ENCODE measurements around the gene MICU1.
"Not testable (repeated sequence)": the region's sequence is repeated elsewhere in the genome, so short reads cannot be mapped to it uniquely, and the experiment has no call there.

Gene MICU1

DNA sequence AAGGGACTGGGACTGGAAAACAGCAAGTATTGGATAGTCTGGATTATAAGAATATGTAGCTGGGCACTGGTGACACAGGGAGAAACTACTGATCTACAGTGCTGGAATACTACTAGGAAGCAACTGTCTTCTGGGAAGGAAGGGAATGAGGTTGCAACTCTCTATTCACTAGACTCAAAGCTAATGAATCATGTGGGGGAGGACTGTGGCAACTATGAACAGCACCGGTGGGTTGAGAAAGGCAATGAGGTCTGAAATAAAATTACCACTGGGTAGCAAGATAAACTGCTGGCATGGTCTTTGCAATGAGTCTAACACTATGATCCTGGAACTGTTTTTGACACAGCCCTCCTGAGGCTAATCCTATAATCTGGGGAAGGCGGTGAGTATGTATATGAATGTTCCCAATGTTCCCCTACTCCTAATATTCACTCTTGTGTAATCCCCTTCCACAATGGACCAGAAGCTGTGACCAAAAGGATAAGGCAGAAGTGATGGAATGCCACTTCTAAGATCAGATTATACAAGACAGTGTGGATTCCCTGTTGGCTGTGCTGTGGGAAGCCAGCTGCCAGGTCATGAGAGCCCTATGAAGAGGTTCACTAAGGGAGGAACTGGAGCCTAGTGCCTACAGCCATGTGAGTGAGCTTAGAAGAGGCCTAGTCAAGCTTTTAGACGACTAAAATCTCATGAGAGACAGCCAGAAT is 169.8 kb downstream of the MICU1 start:
- no peak for DNase-seq (ENCODE audit: low read depth in 2 of 2)

DNA sequence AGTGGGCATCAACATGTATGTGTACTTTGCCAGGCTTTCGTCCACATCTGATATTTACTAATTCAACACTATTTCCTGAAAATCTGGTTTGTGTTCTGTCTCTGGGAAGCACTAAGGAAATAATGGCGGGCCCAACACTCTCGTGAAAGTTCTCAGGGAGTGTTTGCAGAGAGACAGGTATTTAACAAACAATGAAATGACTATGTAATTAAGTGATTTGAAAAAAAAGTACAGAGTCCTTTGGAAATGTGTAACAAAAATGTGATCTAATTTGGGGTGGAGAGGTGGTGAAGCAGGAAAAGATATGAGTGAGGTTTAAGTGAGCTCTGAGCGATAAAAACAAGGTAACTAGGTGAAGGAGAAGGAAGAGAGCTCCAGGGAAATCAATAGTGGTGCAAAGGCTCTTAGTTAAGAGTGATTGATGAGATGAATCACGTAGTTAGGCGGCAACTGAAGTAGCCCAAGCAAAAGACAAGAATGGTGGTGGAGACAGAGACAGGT is 175.9 kb downstream of the MICU1 start:
- no peak for DNase-seq (ENCODE audit: low read depth in 2 of 2)

DNA sequence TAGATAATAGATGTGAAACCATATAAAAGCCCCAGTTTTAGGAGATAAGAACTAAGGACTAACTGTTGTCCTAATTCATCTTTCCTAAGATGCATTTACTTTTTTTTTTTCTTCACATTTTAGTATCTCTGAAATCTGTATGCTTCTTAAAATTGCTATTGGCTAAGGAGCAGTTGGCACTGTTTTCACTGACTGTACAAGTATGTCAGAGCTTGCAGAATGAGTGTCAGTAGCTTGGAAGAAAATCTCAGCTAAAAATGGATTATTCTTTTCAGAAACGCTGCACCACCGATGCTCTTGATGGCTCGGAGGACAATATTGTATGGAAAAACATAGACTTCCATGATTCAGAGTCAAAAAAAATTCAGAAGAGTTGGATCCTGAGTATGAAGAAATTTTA is 180.0 kb downstream of the MICU1 start:
- no peak for DNase-seq (ENCODE audit: low read depth in 2 of 2)

- DNase-seq (ENCODE audit: low read depth in 2 of 2): not testable (repeated sequence)
These were observed 182.9 kb downstream of the MICU1 start for GRCh38 chr10:72442969-72443368.

DNA sequence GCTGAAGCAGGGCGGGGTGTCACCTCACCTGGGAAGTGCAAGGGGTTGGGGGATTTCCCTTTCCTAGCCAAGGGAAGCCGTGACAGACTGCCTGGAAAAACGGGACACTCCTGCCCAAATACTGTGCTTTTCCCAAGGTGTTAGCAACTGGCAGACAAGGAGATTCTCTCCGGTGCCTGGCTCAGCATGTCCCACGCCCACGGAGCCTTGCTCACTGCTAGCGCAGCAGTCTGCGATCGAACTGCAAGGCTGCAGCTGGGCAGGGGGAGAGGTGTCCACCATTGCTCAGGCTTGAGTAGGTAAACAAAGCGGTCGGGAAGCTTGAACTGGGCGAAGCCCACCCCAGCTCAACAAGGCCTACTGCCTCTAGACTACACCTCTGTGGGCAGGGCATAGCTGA is 190.3 kb downstream of the MICU1 start:
- no peak for DNase-seq (ENCODE audit: low read depth in 2 of 2)

GRCh38 chr10:72430936-72431335 is 194.9 kb downstream of the MICU1 start:
- DNase-seq (ENCODE audit: low read depth in 2 of 2): not testable (repeated sequence)

GRCh38 chr10:72429931-72430330 is 195.9 kb downstream of the MICU1 start:
- no peak for DNase-seq (ENCODE audit: low read depth in 2 of 2)

DNA sequence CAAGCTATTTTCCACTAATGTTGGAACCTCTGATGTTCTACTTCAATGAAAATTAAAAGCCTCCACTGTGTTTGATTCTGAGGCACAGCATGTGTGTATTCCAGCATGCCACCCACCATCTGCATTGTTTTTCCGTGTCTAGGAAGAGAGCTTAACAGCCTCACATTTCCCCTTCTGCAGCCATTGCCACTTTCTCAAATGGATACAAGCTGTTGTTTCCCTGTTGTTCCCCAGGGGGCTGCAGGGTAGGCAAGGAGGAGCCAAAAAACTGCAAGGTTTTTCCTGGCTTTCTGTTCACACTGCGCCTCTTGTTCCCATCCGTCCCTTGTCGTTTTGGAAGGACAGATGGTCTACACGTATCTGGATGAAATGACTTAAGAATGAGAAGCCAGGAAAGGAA is 198.9 kb downstream of the MICU1 start:
- no peak for DNase-seq (ENCODE audit: low read depth in 2 of 2)

DNA sequence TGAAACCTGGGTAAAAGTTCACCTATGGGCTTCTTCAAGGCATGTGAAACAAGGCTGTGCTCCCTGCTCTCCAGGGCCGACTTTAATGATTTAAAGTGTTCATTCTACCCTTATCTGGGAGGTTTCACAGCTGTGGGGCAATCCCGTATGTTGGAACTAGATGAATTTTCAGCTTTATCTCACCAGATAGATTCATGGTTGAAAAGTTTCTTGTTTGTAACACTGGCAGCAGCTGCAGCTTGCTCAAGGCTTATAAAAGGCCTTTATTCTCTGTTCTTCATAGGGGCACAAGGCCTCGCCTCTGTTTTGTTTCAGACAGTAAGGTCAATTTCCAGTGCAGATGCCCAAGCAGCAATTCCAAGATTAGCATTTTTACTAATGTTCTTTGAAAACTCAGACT is 200.7 kb downstream of the MICU1 start:
- no peak for DNase-seq (ENCODE audit: low read depth in 2 of 2)

- DNase-seq (ENCODE audit: low read depth in 2 of 2): no peak
These were observed 201.3 kb downstream of the MICU1 start for GRCh38 chr10:72424561-72424960.

DNA sequence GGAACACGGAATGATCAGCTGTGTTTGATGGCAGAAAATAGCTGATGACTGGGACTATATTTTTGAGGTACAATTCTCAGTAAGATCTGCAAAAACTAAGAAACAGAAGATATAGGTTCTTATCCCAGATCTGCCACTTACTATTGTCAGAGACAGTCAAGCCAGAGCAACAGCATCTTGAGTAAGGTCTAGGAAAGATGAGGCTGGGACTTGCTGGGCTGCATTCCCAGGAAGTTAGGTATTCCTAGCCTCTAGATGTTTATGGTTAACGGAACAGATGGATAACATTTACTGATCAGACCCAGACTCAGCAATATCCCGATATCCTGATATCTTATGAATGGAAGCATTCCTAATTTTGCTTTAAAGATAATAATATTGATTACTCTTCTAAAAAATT is 202.5 kb downstream of the MICU1 start:
- no peak for DNase-seq (ENCODE audit: low read depth in 2 of 2)

GRCh38 chr10:72421885-72422540 is 203.9 kb downstream of the MICU1 start:
- DNase-seq (ENCODE audit: low read depth in 2 of 2): no peak

DNA sequence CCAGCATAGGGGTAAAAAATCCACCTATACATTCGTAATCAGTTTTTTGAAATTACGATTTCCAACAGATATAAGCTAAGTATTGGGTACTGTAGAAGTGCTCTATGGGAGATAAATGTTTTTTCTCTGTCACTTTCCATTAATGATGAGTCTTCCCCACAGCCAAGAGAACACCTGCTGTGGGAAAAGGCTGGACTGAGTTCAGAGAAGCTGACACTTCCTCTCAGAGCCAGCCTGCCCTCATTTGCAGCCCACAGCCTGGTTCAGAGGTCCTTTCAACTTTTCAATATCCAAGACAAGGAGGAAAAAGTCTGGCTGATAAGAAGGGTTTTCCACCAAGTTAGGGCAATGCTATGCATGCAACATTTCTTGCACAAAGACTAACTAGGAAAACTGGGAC is 206.6 kb downstream of the MICU1 start:
- DNase-seq (ENCODE audit: low read depth in 2 of 2): no peak

DNA sequence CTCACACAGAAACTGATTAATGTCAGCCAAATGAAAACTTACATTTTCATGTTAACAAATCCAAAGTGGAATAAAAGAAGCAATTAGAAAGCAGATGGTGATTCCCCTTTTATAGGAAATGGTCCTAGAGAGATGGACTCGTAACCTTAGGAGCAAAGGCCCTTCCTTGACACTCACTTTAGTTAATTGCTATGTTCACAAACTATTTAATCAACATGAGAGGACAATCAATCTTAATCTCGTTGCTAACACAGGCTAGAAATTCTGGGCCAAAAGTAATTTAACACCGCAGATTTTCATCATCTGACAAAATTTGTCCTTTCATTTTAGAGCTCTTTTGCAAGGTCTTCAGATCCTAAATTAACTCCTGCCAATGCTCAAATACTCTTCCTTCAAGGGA is 207.2 kb downstream of the MICU1 start:
- DNase-seq (ENCODE audit: low read depth in 2 of 2): no peak

DNA sequence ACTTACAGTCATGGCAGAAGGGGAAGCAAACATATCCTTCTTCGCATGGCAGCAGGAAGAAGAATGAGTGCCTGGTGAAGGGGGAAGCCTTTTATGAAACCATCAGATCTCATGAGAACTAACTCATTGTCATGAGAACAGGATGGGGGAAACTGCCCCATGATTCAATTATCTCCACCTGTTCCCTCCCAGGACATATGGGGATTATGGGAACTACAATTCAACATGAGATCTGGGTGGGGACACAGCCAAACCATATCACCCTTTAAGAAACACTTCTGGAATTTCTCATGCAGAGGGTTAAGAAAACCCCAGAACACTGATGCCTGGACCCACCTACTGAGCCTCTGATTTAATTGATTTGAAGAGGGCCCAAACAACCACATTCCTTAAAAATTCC is 207.9 kb downstream of the MICU1 start:
- no peak for DNase-seq (ENCODE audit: low read depth in 2 of 2)

GRCh38 chr10:72416661-72417060 is 209.2 kb downstream of the MICU1 start:
- no peak for DNase-seq (ENCODE audit: low read depth in 2 of 2)

GRCh38 chr10:72414642-72415041 is 211.2 kb downstream of the MICU1 start:
- DNase-seq (ENCODE audit: low read depth in 2 of 2): no peak

DNA sequence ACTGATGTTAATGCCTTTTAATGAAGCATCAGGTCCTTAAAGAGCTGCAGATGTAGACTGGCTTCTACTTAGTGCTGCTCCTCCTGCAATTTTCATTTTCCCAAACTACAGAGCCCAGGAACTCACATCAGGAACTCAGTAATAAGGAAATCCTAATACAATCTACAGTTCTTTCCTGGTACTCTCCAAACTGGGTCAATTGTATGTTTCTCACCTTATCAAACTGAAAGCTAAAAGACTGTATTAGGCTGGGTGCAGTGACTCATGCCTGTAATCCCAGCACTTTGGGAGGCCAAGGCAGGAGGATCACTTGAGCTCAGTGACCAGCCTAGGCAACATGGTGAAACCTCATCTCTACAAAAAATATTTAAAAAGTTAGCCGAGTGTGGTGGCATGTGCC is 216.7 kb downstream of the MICU1 start:
- no peak for DNase-seq (ENCODE audit: low read depth in 2 of 2)

DNA sequence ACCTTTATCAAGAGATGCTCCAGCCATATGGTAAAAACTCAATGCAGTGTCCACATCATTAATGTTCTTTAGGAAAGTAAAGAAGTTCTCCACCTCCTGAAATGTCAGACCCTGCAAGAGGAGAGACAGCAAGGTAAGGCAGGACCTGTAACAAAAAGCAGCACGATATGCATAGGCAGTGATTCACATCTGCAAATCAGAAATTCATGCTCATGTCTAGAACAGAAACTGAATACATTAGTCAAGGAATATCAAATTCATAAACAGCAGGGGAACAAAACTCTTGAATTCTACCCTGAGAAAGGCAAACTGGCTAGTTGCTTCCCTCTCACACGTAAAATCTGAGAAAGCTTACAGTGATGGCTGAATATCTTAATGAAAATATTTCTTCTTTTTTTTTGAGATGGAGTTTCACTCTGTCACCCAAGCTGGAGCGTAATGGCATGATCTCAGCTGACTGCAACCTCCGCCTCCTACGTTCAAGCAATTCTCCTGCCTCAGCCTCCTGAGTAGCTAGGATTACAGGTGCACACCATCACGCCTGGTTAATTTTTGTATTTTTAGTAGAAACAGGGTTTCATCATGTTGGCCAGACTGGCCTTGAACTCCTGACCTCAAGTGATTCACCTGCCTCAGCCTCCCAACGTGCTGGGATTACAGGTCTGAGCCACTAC is 217.8 kb downstream of the MICU1 start:
- no peak for DNase-seq (ENCODE audit: low read depth in 2 of 2)

GRCh38 chr10:72407471-72407870 is 218.4 kb downstream of the MICU1 start:
- DNase-seq (ENCODE audit: low read depth in 2 of 2): no peak

- DNase-seq (ENCODE audit: low read depth in 2 of 2): not testable (repeated sequence)
These were observed 230.3 kb downstream of the MICU1 start for GRCh38 chr10:72395581-72395980.

DNA sequence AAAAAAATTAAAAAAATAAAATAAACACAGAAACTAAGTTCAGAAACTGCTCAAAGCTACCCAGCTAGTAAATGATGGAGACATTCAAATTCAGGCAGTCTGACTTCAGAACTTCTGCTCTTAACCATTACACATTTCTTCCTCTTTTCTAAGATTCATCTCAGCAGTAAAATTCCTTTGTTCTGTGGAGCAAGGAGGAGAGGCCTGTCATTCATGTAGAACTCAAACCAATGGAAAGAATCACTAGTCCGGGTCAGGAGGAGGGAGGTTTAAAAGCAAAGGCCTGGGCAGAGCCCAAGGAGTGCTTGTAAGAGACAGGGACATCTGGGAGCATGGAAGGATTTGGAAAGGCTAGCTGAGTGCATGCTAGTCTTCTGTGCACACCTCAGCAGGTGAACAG is 233.3 kb downstream of the MICU1 start:
- no peak for DNase-seq (ENCODE audit: low read depth in 2 of 2)

DNA sequence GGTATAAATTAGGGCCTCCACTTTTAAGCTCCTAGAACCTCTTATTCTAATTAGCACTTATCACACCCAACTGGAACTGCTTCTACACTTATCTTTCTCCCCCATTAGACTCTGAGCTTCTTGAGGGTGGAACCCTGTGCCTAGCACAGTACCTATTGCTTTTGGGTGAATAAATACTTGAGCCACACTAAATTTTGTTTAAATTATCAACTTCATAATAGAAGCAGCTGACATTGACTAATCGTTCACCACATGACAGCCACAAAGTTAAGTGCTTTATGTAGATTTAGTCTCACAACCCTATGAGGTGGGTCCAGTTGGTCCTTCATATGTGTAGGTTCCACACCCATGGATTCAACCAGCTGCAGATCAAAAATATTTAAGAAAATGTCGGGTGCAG is 235.1 kb downstream of the MICU1 start:
- no peak for DNase-seq (ENCODE audit: low read depth in 2 of 2)
